Upper lobe of left lung (tissue), 6 donors: Measurements from ENCODE around the gene ELOVL6. TPM values are rescaled to one million over a fixed set of nuclear protein-coding genes. Genes with fewer than 3 reads are reported as not detected.

Experiments
- ATAC-seq, 2 donors: fragments of 200-7000 bp; cut with Tn5 transposase; one replicate each; pipeline ENCODE4 v1.9.1; 2022; ENCODE audit warnings: mild to moderate bottlenecking in 2 of 2, moderate library complexity in 2 of 2; ENCODE audit not compliant: low FRiP score in 2 of 2
- DNase-seq, 2 donors: peaks; one replicate each; pipeline ENCODE4 v3.0.0-alpha.2; 2019 to 2020
- H3K27ac ChIP-seq, 4 donors: fragments of 200-600 bp; sonication (generic); one replicate each; pipeline ENCODE4 v1.5.1; 2016 to 2019
- H3K27me3 ChIP-seq, 4 donors: fragments of 200-600 bp; sonication (generic); one replicate each; pipeline ENCODE4 v1.5.1; 2017 to 2019
- H3K36me3 ChIP-seq, 4 donors: fragments of 200-600 bp; sonication (generic); one replicate each; pipeline ENCODE4 v1.5.1; 2016 to 2019
- H3K4me1 ChIP-seq, 4 donors: fragments of 200-600 bp; sonication (generic); one replicate each; pipeline ENCODE4 v1.5.1; 2018 to 2019
- H3K4me3 ChIP-seq, 4 donors: fragments of 200-600 bp; sonication (generic); one replicate each; pipeline ENCODE4 v1.5.1; 2017 to 2019; ENCODE audit warnings: mild to moderate bottlenecking in 2 of 4, moderate library complexity in 1 of 4
- H3K9me3 ChIP-seq, 4 donors: fragments of 200-600 bp; sonication (generic); one replicate each; pipeline ENCODE4 v1.5.1; 2018 to 2019
- EP300 ChIP-seq, 4 donors: sonication (generic); formaldehyde crosslinking; IDR thresholded peaks; one replicate each; pipeline ENCODE4 v1.5.1; 2017; ENCODE audit warnings: antibody characterized with exemption in 4 of 4, control low read depth in 2 of 4
- POLR2A ChIP-seq, 4 donors: fragments of 450-650 bp; IDR thresholded peaks; one replicate each; pipeline ENCODE4 v1.5.1; 2016 to 2017; ENCODE audit warnings: antibody characterized with exemption in 4 of 4, mild to moderate bottlenecking in 2 of 4
- POLR2AphosphoS5 ChIP-seq, 2 donors: sonication (generic); formaldehyde crosslinking; IDR thresholded peaks; one replicate each; pipeline ENCODE4 v1.5.1; 2017; ENCODE audit warnings: antibody characterized with exemption in 2 of 2
- WGBS, 2 donors: methylation state at CpG; one replicate each; pipeline ENCODE4 v1.1.5; 2017 to 2018; 5-methylcytosine and 5-hydroxymethylcytosine counted together
- total RNA-seq, 6 donors: library from RNA; depleted of rRNA in 4 of 6; stranded (reverse); fragments of >200 nt in 4 of 6; gene quantifications; one replicate each; pipeline versions ENCODE4 v1.1.0 to v1.2.1, GENCODE V29; 2016 to 2021
- TF ChIP-seq, protein P1 (sequence below), 6 experiments: fragments of 450-650 bp in 4 of 6; fragments of 200-600 bp in 2 of 6; sonication (generic) in 2 of 6; IDR thresholded peaks; one replicate each; pipeline ENCODE4 v1.5.1; 2016 to 2019; ENCODE audit warnings: antibody characterized with exemption in 6 of 6
- donor health status: DM: no; HTN: no; CAD: no; lungs with moderate emphysema.
- donor health status: DM: no; HTN: yes; CAD: no; lungs with severe emphysema.

The ELOVL6 gene
- total RNA-seq, 6 donors from 2014 or later: 2.1 to 10.2 (median 4.3) TPM

DNA sequence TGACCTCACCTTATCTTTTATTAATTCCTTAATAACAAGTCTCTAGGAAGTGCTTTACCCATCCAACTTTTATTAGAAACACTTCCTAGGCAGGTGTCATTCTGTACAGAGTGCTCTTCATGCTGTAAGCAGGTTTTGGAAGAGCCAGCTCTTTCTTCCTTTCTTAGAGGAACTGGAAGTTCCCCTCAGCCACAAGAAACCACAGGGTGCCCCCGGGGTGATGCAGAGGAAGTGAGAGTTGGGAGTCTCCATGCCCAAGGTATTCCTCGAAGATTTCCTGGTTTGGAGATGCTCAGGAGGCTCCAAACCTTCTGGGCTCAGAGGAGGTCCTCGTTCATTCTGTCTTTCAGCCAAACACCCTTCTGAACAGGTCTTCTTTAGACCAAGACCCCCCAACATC, 201.9 kb downstream of the ELOVL6 start:
- Histone ChIP-seq H3K9me3 (no peaks in the 10 kb centered on the region), H3K27me3 (no peaks in the 10 kb centered on the region), H3K36me3 (no peaks in the 10 kb centered on the region), H3K27ac (no peak overlapping the region), H3K4me1 (no peaks in the 10 kb centered on the region), H3K4me3 (no peak overlapping the region)
- TF ChIP-seq, protein P1, sequence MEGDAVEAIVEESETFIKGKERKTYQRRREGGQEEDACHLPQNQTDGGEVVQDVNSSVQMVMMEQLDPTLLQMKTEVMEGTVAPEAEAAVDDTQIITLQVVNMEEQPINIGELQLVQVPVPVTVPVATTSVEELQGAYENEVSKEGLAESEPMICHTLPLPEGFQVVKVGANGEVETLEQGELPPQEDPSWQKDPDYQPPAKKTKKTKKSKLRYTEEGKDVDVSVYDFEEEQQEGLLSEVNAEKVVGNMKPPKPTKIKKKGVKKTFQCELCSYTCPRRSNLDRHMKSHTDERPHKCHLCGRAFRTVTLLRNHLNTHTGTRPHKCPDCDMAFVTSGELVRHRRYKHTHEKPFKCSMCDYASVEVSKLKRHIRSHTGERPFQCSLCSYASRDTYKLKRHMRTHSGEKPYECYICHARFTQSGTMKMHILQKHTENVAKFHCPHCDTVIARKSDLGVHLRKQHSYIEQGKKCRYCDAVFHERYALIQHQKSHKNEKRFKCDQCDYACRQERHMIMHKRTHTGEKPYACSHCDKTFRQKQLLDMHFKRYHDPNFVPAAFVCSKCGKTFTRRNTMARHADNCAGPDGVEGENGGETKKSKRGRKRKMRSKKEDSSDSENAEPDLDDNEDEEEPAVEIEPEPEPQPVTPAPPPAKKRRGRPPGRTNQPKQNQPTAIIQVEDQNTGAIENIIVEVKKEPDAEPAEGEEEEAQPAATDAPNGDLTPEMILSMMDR (IDR thresholded peaks at IDR 0.05): no peak
- no peak for TF ChIP-seq POLR2AphosphoS5 (IDR thresholded peaks at IDR 0.05)
- no peak for TF ChIP-seq POLR2A (IDR thresholded peaks at IDR 0.05)
- no peak for TF ChIP-seq EP300 (IDR thresholded peaks at IDR 0.05)
- DNase-seq (no peak), ATAC-seq (peak in 1 of 2 donors; percentile 5)
- WGBS, 2 donors: 25 to 43% methylated on average over 3 of the region's 3 CpGs
